Ovary (tissue), 3 donors: ENCODE measurements around the gene SMTNL2.

ENCODE experiments used
- EP300 ChIP-seq: sonication (generic); formaldehyde crosslinking; IDR thresholded peaks from one replicate; pipeline ENCODE4 v1.6.1; 2017; ENCODE audit warnings: antibody characterized with exemption
- POLR2A ChIP-seq: fragments of 450-650 bp; IDR thresholded peaks from one replicate; pipeline ENCODE4 v1.6.1; 2017; ENCODE audit warnings: antibody characterized with exemption, mild to moderate bottlenecking, moderate library complexity
- TF ChIP-seq, protein P1 (sequence below), 3 donors: fragments of 450-650 bp in 2 of 3; fragments of 200-600 bp in 1 of 3; IDR thresholded peaks; one replicate each; pipeline versions ENCODE4 v1.5.1 to v1.8.0; 2016 to 2022; ENCODE audit warnings: antibody characterized with exemption in 3 of 3, mild to moderate bottlenecking in 1 of 3
- donor health status: DM: no; HTN: no; CAD: no.

DNA sequence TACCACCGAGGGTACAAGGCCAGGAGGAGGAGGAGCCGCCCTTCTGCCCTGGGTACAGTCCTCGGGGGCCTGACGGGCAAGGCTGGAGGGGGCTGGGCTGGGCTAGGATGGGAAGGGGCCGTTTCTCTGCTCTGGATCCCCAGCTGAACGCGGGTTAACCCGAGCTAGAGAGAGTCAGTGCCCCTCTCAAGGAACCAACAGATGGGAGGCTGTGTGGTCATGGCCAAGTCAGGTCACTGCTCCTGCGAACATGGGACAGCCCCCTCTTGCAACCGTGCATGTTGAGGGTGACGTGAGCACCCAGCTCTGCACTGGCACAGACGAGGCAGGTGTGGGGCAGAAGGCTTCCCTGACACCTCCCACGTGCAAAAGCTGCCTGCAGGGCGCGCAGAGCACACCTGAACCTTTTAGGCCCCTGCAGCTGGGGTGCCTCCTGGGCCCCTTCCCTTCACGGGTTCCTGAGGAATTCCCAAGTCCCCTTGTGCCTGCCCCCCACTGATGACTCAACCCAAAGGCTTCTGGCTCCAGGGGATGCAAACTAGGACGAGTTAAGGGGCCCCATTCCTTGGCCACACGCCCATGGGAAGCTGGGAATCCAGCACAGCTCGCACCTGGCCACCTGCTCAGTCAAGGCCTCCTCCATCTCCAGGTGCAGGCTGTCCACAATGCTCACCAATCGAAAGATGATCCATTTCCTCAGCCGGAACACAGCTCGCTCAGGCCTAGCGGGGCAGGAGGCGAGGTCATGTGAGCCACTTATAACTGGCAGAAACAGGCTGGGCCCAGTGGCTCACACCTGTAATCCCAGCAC is 35.4 kb upstream of the SMTNL2 start:
- TF ChIP-seq, protein P1, sequence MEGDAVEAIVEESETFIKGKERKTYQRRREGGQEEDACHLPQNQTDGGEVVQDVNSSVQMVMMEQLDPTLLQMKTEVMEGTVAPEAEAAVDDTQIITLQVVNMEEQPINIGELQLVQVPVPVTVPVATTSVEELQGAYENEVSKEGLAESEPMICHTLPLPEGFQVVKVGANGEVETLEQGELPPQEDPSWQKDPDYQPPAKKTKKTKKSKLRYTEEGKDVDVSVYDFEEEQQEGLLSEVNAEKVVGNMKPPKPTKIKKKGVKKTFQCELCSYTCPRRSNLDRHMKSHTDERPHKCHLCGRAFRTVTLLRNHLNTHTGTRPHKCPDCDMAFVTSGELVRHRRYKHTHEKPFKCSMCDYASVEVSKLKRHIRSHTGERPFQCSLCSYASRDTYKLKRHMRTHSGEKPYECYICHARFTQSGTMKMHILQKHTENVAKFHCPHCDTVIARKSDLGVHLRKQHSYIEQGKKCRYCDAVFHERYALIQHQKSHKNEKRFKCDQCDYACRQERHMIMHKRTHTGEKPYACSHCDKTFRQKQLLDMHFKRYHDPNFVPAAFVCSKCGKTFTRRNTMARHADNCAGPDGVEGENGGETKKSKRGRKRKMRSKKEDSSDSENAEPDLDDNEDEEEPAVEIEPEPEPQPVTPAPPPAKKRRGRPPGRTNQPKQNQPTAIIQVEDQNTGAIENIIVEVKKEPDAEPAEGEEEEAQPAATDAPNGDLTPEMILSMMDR (IDR thresholded peaks at IDR 0.05): no peak
- no peak for TF ChIP-seq POLR2A
- TF ChIP-seq EP300: no peak
